Mucosa of rectum (tissue), 2 donors: ENCODE results near the gene BDH1.

Source experiments
- H3K27ac ChIP-seq, 2 donors: one replicate each; pipeline ENCODE4 v1.7.0; 2013; ENCODE audit warnings: inconsistent platforms in 2 of 2, low read depth in 2 of 2, low read length in 2 of 2
- H3K27me3 ChIP-seq, 2 donors: one replicate each; pipeline ENCODE4 v1.7.0; 2013; ENCODE audit warnings: low read length in 2 of 2; ENCODE audit not compliant: control insufficient read depth in 2 of 2, insufficient read depth in 2 of 2
- H3K36me3 ChIP-seq, 2 donors: one replicate each; pipeline ENCODE4 v1.7.0; 2013; ENCODE audit warnings: low read length in 2 of 2; ENCODE audit not compliant: control insufficient read depth in 2 of 2, insufficient read depth in 2 of 2
- H3K4me1 ChIP-seq, 2 donors: one replicate each; pipeline ENCODE4 v1.7.0; 2013; ENCODE audit warnings: low read length in 2 of 2, mild to moderate bottlenecking in 1 of 2; ENCODE audit not compliant: control insufficient read depth in 2 of 2, insufficient read depth in 2 of 2
- H3K4me3 ChIP-seq, 2 donors: one replicate each; pipeline ENCODE4 v1.7.0; 2013; ENCODE audit warnings: low read length in 2 of 2
- H3K9ac ChIP-seq, 2 donors: one replicate each; pipeline ENCODE4 v1.7.0; 2013; ENCODE audit warnings: low read length in 2 of 2, low read depth in 1 of 2, mild to moderate bottlenecking in 1 of 2
- H3K9me3 ChIP-seq, 2 donors: one replicate each; pipeline ENCODE4 v1.7.0; 2013; ENCODE audit warnings: low read length in 2 of 2; ENCODE audit not compliant: control insufficient read depth in 2 of 2
- donor health status: healthy.
- donor health status: Normal muscosa, but diverticular disease.

The BDH1 gene

DNA sequence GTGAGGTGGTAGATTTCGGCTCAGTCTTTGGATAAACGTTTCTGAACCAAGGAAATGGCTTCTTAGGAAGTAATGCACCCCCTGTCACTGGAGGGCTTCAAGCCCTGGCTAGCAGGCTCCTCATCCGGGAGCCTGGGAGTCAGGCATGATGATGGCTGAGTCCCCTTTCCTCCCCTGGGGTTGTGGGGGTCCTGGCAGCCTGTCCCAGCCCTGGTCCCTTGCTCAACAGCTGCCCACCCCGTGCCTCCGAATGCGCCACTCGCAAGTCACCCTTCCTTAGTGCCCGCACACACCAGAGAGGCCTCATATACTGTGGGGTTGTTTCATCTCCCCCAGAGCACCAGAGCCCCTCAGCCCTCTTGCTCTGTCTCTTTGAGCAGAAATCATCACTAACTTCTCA lies 48.2 kb downstream of the BDH1 start:
- Histone ChIP-seq H3K9ac (no peak overlapping the region), H3K4me3 (no peak overlapping the region), H3K4me1 (peaks cover 27 to 39% of the 10 kb centered on the region in 2 donors), H3K27ac (no peak overlapping the region), H3K27me3 (no peaks in the 10 kb centered on the region), H3K36me3 (peaks cover 6 to 11% of the 10 kb centered on the region in 2 donors), H3K9me3 (no peaks in the 10 kb centered on the region)

DNA sequence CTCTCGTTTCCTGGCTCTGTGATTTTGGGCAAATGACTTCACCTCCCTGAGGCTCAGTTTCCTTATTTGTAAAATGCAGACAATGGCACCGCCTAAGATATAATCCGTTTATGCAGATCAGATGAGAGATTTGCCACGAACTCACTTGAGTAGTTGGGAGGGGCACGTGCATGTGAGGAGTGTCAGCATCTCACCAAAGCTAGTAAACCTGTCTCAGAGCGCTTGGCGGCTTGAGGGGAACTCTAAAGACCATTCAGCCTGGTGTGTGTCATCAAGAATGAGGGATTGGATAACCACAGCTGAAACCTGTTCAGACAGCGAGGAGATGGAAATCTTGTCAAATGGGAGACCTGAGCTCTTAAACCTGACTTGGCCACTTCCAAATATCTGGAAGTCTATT lies 48.7 kb downstream of the BDH1 start:
- no peak overlapping the region for H3K4me3 ChIP-seq
- no peaks in the 10 kb centered on the region for H3K27me3 ChIP-seq
- H3K9ac ChIP-seq = no peak overlapping the region
- H3K9me3 ChIP-seq = no peaks in the 10 kb centered on the region
- peaks cover 31 to 43% of the 10 kb centered on the region in 2 donors for H3K4me1 ChIP-seq
- H3K36me3 ChIP-seq = peaks cover 6 to 8% of the 10 kb centered on the region in 2 donors
- H3K27ac ChIP-seq = no peak overlapping the region

DNA sequence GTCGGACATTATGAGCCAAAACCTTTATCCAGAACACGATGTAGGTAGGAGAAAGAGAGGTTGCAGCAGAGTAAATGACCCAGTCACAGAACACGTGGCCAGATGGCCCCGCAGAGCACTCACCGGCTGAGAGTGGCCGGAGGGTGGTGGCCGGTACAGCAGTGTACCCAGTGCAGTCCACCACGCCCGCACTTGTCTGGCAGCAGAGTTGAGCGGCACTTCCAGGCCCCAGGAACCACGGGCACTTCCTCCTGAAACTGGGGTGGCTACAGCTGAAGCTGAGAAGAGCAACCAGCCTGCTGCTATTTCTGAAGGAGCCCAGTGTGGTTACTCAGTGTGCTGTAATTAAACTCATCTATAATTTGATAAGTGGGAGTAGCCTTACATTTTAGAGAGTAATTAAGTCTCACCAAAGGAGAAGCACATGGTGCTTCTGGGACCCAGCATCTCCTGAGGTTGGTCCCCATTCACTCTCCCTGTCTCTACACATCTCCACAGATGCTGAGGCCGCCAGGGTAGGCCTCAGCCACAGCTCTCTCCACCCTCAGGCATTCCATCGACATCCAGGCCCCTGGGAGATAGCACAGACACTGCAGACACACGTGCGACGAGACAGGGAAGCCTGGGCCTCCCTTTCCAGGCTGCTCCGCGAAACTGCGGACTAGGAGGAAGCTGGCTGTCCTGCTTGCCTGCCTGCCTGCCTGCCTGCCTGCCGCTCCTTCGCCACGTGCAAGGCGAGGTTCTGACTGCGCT lies 49.8 kb downstream of the BDH1 start:
- H3K36me3 ChIP-seq = no peaks in the 10 kb centered on the region
- H3K9ac ChIP-seq = peak overlapping the region in 1 of 2 donors; percentile 10
- no peak overlapping the region for H3K4me3 ChIP-seq
- H3K27me3 ChIP-seq = no peaks in the 10 kb centered on the region
- peak overlapping the region in 1 of 2 donors; percentile 45 for H3K27ac ChIP-seq
- peaks cover 37 to 53% of the 10 kb centered on the region in 2 donors for H3K4me1 ChIP-seq
- H3K9me3 ChIP-seq = no peaks in the 10 kb centered on the region

- no peaks in the 10 kb centered on the region for H3K9me3 ChIP-seq
- peaks cover 32 to 59% of the 10 kb centered on the region in 2 donors for H3K4me1 ChIP-seq
- H3K27ac ChIP-seq = no peak overlapping the region
- no peak overlapping the region for H3K4me3 ChIP-seq
- no peak overlapping the region for H3K9ac ChIP-seq
- H3K27me3 ChIP-seq = no peaks in the 10 kb centered on the region
- no peaks in the 10 kb centered on the region for H3K36me3 ChIP-seq
These were observed 51.1 kb downstream of the BDH1 start for GRCh38 chr3:197504641-197505121.

- Histone ChIP-seq H3K4me3 (no peak overlapping the region), H3K27ac (no peak overlapping the region), H3K9ac (no peak overlapping the region), H3K9me3 (no peaks in the 10 kb centered on the region), H3K36me3 (no peaks in the 10 kb centered on the region), H3K27me3 (no peaks in the 10 kb centered on the region), H3K4me1 (peaks cover 32 to 63% of the 10 kb centered on the region in 2 donors)
These were observed 51.5 kb downstream of the BDH1 start for GRCh38 chr3:197504229-197504628.

GRCh38 chr3:197503652-197504051 lies 52.1 kb downstream of the BDH1 start:
- Histone ChIP-seq H3K27ac (peak overlapping the region in 1 of 2 donors; percentile 82), H3K9ac (peak overlapping the region in 1 of 2 donors; percentile 20), H3K27me3 (no peaks in the 10 kb centered on the region), H3K4me3 (peak overlapping the region in 1 of 2 donors; percentile 1), H3K4me1 (peaks cover 32 to 66% of the 10 kb centered on the region in 2 donors), H3K36me3 (no peaks in the 10 kb centered on the region), H3K9me3 (no peaks in the 10 kb centered on the region)

DNA sequence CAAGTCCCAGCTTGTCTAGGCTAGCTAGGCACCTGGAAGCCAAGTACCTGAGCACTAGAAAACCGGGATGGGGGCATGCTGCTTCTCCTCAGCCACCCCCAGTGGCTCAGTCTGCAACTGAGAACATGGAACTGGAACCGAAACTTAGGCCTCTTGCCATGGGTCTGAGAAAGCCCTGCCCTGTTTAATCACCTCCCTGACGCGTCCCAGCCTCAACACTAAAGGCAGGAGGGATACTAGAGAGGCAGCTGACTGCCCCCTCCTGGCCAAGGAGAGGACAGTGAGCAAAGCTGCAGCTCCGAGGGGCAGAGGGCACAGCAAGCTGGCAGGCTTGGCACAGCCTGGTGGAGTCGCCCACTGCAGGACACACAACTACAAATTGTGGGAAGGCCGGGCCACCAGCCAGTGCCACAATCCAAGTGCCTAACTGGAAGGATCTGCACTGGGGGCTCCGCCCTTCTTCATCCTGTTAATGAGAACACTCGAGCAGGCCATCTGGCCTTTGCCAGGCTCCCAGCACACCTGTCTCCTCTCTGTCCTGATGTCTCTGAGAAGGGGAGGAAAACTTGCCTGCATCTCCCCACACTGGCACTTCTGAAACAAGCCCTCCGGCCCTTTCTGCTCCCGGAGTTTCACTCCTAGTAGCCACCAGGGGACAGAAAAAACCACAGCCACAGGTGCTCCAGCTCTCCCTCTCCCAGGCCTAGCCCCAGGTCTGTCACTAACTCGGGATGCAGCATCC lies 53.7 kb downstream of the BDH1 start:
- peak overlapping the region; percentile 32 to 41 for H3K9ac ChIP-seq
- H3K27ac ChIP-seq = peak overlapping the region; percentile 72 to 82
- H3K9me3 ChIP-seq = no peaks in the 10 kb centered on the region
- peaks cover 32 to 66% of the 10 kb centered on the region in 2 donors for H3K4me1 ChIP-seq
- no peaks in the 10 kb centered on the region for H3K27me3 ChIP-seq
- peak overlapping the region; percentile 1 to 32 for H3K4me3 ChIP-seq
- H3K36me3 ChIP-seq = no peaks in the 10 kb centered on the region

GRCh38 chr3:197501496-197501878 lies 54.3 kb downstream of the BDH1 start:
- H3K9me3 ChIP-seq = no peaks in the 10 kb centered on the region
- H3K4me3 ChIP-seq = peak overlapping the region; percentile 1 to 32
- H3K27me3 ChIP-seq = no peaks in the 10 kb centered on the region
- H3K9ac ChIP-seq = no peak overlapping the region
- no peaks in the 10 kb centered on the region for H3K36me3 ChIP-seq
- peak overlapping the region; percentile 72 to 82 for H3K27ac ChIP-seq
- peaks cover 32 to 66% of the 10 kb centered on the region in 2 donors for H3K4me1 ChIP-seq

GRCh38 chr3:197500812-197501211 lies 55.0 kb downstream of the BDH1 start:
- H3K4me1 ChIP-seq = peaks cover 33 to 67% of the 10 kb centered on the region in 2 donors
- H3K4me3 ChIP-seq = no peak overlapping the region
- H3K36me3 ChIP-seq = no peaks in the 10 kb centered on the region
- peak overlapping the region; percentile 72 to 82 for H3K27ac ChIP-seq
- no peak overlapping the region for H3K9ac ChIP-seq
- H3K9me3 ChIP-seq = no peaks in the 10 kb centered on the region
- no peaks in the 10 kb centered on the region for H3K27me3 ChIP-seq

DNA sequence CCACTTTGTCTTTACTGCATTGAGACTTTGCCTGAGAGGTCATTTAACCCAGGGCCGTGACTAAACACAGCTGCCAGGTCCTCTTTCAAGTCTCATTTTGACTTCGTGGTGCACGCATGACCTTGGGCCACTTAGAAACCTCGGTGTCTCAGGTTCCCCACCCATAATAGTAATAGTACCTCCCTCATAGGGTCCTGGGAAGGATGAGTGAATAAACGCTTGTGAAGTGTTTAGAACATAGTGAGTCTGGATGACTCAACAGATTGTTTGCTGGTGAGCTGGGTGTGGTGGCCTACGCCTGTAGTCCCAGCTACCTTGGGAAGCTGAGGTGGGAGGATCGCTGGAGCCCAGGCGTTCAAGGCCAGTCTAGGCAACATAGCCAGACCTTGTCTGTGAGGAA lies 56.3 kb downstream of the BDH1 start:
- Histone ChIP-seq H3K9me3 (no peaks in the 10 kb centered on the region), H3K36me3 (no peaks in the 10 kb centered on the region), H3K27me3 (no peaks in the 10 kb centered on the region), H3K9ac (peak overlapping the region in 1 of 2 donors; percentile 41), H3K27ac (peak overlapping the region; percentile 82 to 89), H3K4me3 (no peak overlapping the region), H3K4me1 (peaks cover 32 to 65% of the 10 kb centered on the region in 2 donors)
